ACC112 (cell line): ENCODE measurements around the gene TICAM2.

Experiments used
- H2AFZ ChIP-seq: fragments of 200-600 bp; sonication (generic); one replicate; pipeline ENCODE4 v1.6.0; 2017; ENCODE audit warnings: antibody characterized with exemption, low read length; ENCODE audit not compliant: unreplicated experiment
- H3K27ac ChIP-seq: fragments of 200-600 bp; sonication (generic); 2 replicates; pipeline ENCODE4 v1.5.1; 2014; ENCODE audit warnings: low read depth, mild to moderate bottlenecking, antibody characterized with exemption, low read length, moderate library complexity
- H3K27me3 ChIP-seq: fragments of 200-600 bp; sonication (generic); 2 replicates; pipeline ENCODE4 v1.6.1; 2014; ENCODE audit warnings: mild to moderate bottlenecking, antibody characterized with exemption, low read length, moderate library complexity, mixed read lengths; ENCODE audit not compliant: insufficient read depth
- H3K36me3 ChIP-seq: fragments of 200-600 bp; sonication (generic); 2 replicates; pipeline ENCODE4 v1.6.1; 2016; ENCODE audit warnings: mild to moderate bottlenecking, antibody characterized with exemption, low read length, moderate library complexity, mixed read lengths; ENCODE audit not compliant: insufficient read depth
- H3K4me1 ChIP-seq: fragments of 200-600 bp; sonication (generic); one replicate; pipeline ENCODE4 v1.6.1; 2016; ENCODE audit warnings: low read length, mixed read lengths; ENCODE audit not compliant: insufficient read depth, unreplicated experiment, control insufficient read depth
- H3K4me3 ChIP-seq: fragments of 200-600 bp; sonication (generic); 2 replicates; pipeline ENCODE4 v1.5.1; 2014; ENCODE audit warnings: mild to moderate bottlenecking, low read depth, low read length
- H3K79me2 ChIP-seq: fragments of 200-600 bp; sonication (generic); one replicate; pipeline ENCODE4 v1.6.0; 2016; ENCODE audit warnings: low read length; ENCODE audit not compliant: control insufficient read depth, unreplicated experiment, insufficient read depth

TICAM2 gene

GRCh38 chr5:115555084-115555633, 47.1 kb downstream of the TICAM2 start:
- Histone ChIP-seq H3K4me1 (peaks cover 46% of the 10 kb centered on the region), H3K36me3 (no peaks in the 10 kb centered on the region), H3K79me2 (no peaks in the 10 kb centered on the region), H3K27ac (no peak overlapping the region), H3K27me3 (no peaks in the 10 kb centered on the region), H2AFZ (no peak overlapping the region), H3K4me3 (no peak overlapping the region)

DNA sequence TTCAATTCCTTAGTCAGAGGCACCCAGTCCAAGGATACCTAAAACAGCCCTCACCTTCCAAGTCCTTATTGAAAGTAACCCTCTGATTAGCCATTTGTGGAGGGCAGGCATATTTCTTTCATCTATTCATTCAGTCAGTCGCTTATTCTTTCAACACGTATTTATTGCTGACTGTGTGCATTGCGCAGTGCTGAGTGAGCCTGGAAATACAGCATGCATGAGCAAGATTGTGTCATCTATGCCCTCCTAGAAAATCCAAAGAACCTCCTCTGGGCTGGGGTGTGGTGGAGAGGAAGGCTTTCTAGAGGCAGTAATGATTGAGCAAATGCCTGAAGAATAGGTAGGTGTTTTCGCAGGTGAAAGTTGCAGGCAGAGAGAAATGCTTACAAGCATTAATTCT, 49.2 kb downstream of the TICAM2 start:
- H3K27ac ChIP-seq, result no peak overlapping the region
- peaks cover 26% of the 10 kb centered on the region for H3K4me1 ChIP-seq
- H3K36me3 ChIP-seq, result no peaks in the 10 kb centered on the region
- H2AFZ ChIP-seq, result no peak overlapping the region
- no peak overlapping the region for H3K4me3 ChIP-seq
- no peaks in the 10 kb centered on the region for H3K79me2 ChIP-seq
- H3K27me3 ChIP-seq, result no peaks in the 10 kb centered on the region

DNA sequence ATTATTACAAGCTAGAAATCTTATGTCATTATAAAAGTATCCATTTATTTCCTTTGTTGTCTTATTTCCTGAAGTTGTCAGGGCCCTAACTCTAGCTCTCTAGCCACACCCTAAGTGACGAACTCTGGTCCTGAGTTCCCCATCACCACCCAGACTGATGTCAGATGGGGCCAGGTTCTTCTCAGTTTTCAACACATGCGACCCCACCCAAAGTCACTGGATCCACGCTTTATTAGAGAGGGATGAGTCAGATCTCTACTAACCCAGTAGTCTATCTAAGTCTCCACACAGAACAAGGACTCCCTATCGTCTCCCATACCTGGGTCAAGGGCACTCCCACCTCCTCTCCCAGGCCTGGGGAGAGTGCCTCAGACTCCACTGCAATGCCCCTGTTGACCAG, 50.9 kb downstream of the TICAM2 start:
- Histone ChIP-seq H3K27ac (peak overlapping the region; percentile 15), H3K4me3 (no peak overlapping the region), H3K79me2 (no peaks in the 10 kb centered on the region), H3K36me3 (no peaks in the 10 kb centered on the region), H2AFZ (no peak overlapping the region), H3K27me3 (no peaks in the 10 kb centered on the region), H3K4me1 (peaks cover 16% of the 10 kb centered on the region)

DNA sequence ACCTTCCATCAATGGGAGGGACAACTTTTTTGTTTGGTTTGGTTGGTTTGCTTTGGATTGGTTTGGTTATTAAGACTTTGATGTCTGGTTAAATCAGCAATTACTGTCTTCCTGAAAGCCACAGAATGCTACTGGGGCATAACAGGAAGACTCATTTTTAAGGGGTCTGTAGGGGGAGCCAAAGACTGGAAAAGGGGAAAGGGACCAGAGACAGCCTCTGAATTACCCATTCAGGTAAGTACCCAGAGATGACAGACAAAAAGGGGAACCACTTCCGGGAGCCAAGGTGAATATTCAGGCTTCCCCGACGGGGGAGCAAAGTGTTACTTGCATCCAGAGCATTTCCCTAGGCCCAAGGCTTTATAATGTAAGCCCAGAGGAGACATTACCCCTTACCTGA, 53.1 kb downstream of the TICAM2 start:
- peaks cover 16% of the 10 kb centered on the region for H3K4me1 ChIP-seq
- no peak overlapping the region for H2AFZ ChIP-seq
- H3K36me3 ChIP-seq, result no peaks in the 10 kb centered on the region
- H3K27ac ChIP-seq, result no peak overlapping the region
- no peak overlapping the region for H3K4me3 ChIP-seq
- H3K27me3 ChIP-seq, result no peaks in the 10 kb centered on the region
- peaks cover 3% of the 10 kb centered on the region for H3K79me2 ChIP-seq

GRCh38 chr5:115548683-115549082, 53.6 kb downstream of the TICAM2 start:
- H3K79me2 ChIP-seq, result peaks cover 8% of the 10 kb centered on the region
- no peak overlapping the region for H3K27ac ChIP-seq
- H2AFZ ChIP-seq, result no peak overlapping the region
- no peaks in the 10 kb centered on the region for H3K36me3 ChIP-seq
- no peak overlapping the region for H3K4me3 ChIP-seq
- H3K27me3 ChIP-seq, result no peaks in the 10 kb centered on the region
- peaks cover 16% of the 10 kb centered on the region for H3K4me1 ChIP-seq

GRCh38 chr5:115545351-115545882, 56.9 kb downstream of the TICAM2 start:
- peaks cover 41% of the 10 kb centered on the region for H3K79me2 ChIP-seq
- H3K4me3 ChIP-seq, result 0 out of 2 replicates have a peak overlapping the region, but pooled peaks have one; percentile 62
- H3K36me3 ChIP-seq, result peaks cover 29% of the 10 kb centered on the region
- H2AFZ ChIP-seq, result peak overlapping the region; percentile 88
- peaks cover under 1% of the 10 kb centered on the region for H3K4me1 ChIP-seq
- H3K27me3 ChIP-seq, result no peaks in the 10 kb centered on the region
- peak overlapping the region; percentile 66 for H3K27ac ChIP-seq

GRCh38 chr5:115544436-115545350, 57.6 kb downstream of the TICAM2 start, which contains the start of gene FEM1C:
Gene FEM1C, minus strand, starts transcription at chr5:115544775. Its CDS starts 1,282 bp downstream, at chr5:115543493.
- H3K27ac ChIP-seq, result peak within 1 kb of the TSS; percentile 82
- H3K36me3 ChIP-seq, result peaks cover 37% of the 10 kb centered on the region
- no peaks in the 10 kb centered on the region for H3K27me3 ChIP-seq
- peaks cover 7% of the 10 kb centered on the region for H3K4me1 ChIP-seq
- H2AFZ ChIP-seq, result peak within 1 kb of the TSS; percentile 88
- H3K4me3 ChIP-seq, result peak within 1 kb of the TSS; percentile 90
- peaks cover 48% of the 10 kb centered on the region for H3K79me2 ChIP-seq

DNA sequence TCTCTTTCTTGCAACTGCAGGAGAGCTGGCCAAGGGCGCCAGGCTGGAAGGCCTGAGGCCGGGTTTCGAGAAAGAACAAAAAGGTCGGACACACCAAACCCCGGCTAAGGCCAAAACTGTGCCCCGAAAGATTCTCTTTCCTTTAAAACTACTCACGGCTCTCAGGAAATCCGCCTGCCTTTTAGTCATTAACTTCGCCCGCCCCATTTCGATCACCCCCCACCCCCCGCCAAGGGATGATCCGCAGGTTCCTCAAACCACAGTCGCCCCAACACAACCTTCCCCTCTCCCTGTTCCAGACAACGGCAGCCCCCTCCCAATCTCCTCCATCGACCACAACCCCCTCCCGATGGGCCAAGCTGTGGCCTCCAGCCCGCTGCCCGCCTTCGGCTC, 58.2 kb downstream of the TICAM2 start:
- peaks cover 55% of the 10 kb centered on the region for H3K79me2 ChIP-seq
- peak overlapping the region; percentile 82 for H3K27ac ChIP-seq

GRCh38 chr5:115543365-115544042, 58.8 kb downstream of the TICAM2 start:
- H2AFZ ChIP-seq, result no peak overlapping the region
- H3K4me1 ChIP-seq, result peaks cover 19% of the 10 kb centered on the region
- peak overlapping the region; percentile 82 for H3K27ac ChIP-seq
- H3K36me3 ChIP-seq, result peaks cover 48% of the 10 kb centered on the region
- no peaks in the 10 kb centered on the region for H3K27me3 ChIP-seq
- H3K4me3 ChIP-seq, result peak overlapping the region; percentile 90
- peaks cover 60% of the 10 kb centered on the region for H3K79me2 ChIP-seq

More for the DNA sequence above, 58.2 kb downstream of the TICAM2 start:
- Histone ChIP-seq H3K4me1 (peaks cover 14% of the 10 kb centered on the region), H3K27me3 (no peaks in the 10 kb centered on the region), H3K36me3 (peaks cover 43% of the 10 kb centered on the region), H3K4me3 (peak overlapping the region; percentile 90), H2AFZ (no peak overlapping the region)

- no peak overlapping the region for H2AFZ ChIP-seq
- H3K36me3 ChIP-seq, result peaks cover 55% of the 10 kb centered on the region
- H3K27me3 ChIP-seq, result no peaks in the 10 kb centered on the region
- peak overlapping the region; percentile 90 for H3K4me3 ChIP-seq
- H3K79me2 ChIP-seq, result peaks cover 67% of the 10 kb centered on the region
- peak overlapping the region; percentile 82 for H3K27ac ChIP-seq
- H3K4me1 ChIP-seq, result peaks cover 26% of the 10 kb centered on the region
These were observed 59.5 kb downstream of the TICAM2 start for GRCh38 chr5:115542651-115543364.
